ENCODE measurements around the gene SYCN. TPM values are rescaled to one million over a fixed set of nuclear protein-coding genes. Genes with fewer than 3 reads are reported as not detected.

Gene SYCN
- total and polyA plus RNA-seq, 2 of the 13 experiments (the other 11 are each of a cell fraction or from before 2014, with no cell fraction given), result not detected

DNA sequence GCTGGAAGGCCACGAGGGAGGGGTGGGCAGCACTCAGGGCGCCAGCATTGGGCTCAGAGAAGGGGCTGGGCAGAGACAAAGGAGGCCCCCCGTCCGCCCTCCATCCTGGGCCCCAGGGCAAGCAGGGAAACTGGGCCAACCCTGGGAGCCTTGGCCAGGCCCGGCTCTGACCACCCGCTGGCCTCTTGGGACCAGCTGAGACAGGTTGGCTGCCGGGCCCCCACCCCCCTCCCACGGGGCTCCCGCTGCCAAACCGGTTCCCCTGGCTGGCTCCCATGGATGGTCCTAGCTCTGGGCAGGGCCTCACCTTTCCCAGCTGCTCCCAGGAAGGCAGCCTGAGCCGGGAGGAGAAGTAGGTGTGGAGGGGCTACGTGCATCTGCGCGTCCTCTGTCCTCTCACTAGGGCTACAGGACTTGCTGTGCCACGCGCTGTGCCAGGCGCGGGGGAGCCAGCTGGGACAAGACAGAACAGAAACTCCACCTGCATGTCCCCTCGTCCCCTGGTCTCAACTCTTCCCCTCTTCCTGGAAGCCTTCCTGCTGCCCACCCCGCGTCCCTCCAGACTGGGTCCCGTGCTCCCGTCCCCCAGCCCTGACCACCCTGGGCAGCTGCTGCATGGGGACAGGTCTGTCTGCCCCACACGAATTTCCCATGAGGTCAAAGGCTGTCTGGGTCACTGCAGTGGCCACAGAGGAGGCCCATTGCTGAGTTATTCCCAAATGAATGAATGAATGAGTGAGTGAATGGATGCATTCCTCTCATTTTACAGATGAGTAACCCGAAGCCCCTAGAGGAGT, 36.4 kb downstream of the SYCN start:
- intact Hi-C loops (cut with micrococcal nuclease; ENCODE audit: unreplicated experiment) (no loop called here), in situ Hi-C loops (cut with HindIII; ENCODE audit: extremely low pct_ligation_motif_present, low pct_unique_long_range_greater_than_20kb) (no loop called here)
- no peak overlapping the region for H3K9ac ChIP-seq (ENCODE audit: insufficient read depth, low read depth, low read length)
- no peak overlapping the region; a peak in 1 of 6 replicates for H3K4me3 ChIP-seq (replicated peaks in 1 of 3; ENCODE audit: insufficient read depth in 1 of 3, low read depth in 2 of 3, low read length in 3 of 3)
- no peak overlapping the region for H2AFZ ChIP-seq (ENCODE audit: low read length)
- ChIA-PET POLR2A (no interaction called here), CTCF (ENCODE audit: low intra/inter-chr PET ratio, low total read pairs) (no interaction called here)
- no peaks in the 10 kb centered on the region for H3K9me3 ChIP-seq (ENCODE audit: low read length)
- 0 out of 2 replicates have a peak overlapping the region, but pooled peaks have one; percentile 65 for H3K4me2 ChIP-seq (ENCODE audit: low read depth, low read length)
- DNase-seq (ENCODE audit: low spot score) (no peak), FAIRE-seq (no peak), ATAC-seq (no peak)
- H3K27ac ChIP-seq (ENCODE audit: extremely low read length, insufficient read depth, low read length), result peak overlapping the region; percentile 20
- TF ChIP-seq ZFP36L2 (CRISPR knock-in tag; IDR thresholded peaks at IDR 0.05) (no peak), ZNF567 (CRISPR knock-in tag; IDR thresholded peaks at IDR 0.05; ENCODE audit: borderline replicate concordance) (0 out of 2 replicates have a peak, but pooled peaks have one; percentile 16), ZNF367 (CRISPR knock-in tag; IDR thresholded peaks at IDR 0.05; ENCODE audit: borderline replicate concordance) (no peak)
- peaks cover 8 to 20% of the 10 kb centered on the region in 2 experiments; a peak in 4 of 5 replicates for H3K36me3 ChIP-seq (replicated peaks in 1 of 2; ENCODE audit: control insufficient read depth in 1 of 2, insufficient read depth in 2 of 2, low read length in 2 of 2)
- peaks cover 5% of the 10 kb centered on the region for H3K79me2 ChIP-seq (ENCODE audit: insufficient read depth, low read length)
- no TSS peak for BruUV-seq (replicated peaks)
- no peaks in the 10 kb centered on the region; a peak in 1 of 5 replicates for H3K27me3 ChIP-seq (ENCODE audit: control insufficient read depth in 1 of 2, insufficient read depth in 2 of 2, low read length in 2 of 2)
- H4K20me1 ChIP-seq (ENCODE audit: insufficient read depth, low read length), result peaks cover 3% of the 10 kb centered on the region; the same call in 1 of the 2 replicates
- WGBS (ENCODE audit: low lambda C conversion rate), result 83% methylated on average over 8 of the region's 25 CpGs
- H3K4me1 ChIP-seq (ENCODE audit: insufficient read depth, low read length), result peaks cover 59% of the 10 kb centered on the region

DNA sequence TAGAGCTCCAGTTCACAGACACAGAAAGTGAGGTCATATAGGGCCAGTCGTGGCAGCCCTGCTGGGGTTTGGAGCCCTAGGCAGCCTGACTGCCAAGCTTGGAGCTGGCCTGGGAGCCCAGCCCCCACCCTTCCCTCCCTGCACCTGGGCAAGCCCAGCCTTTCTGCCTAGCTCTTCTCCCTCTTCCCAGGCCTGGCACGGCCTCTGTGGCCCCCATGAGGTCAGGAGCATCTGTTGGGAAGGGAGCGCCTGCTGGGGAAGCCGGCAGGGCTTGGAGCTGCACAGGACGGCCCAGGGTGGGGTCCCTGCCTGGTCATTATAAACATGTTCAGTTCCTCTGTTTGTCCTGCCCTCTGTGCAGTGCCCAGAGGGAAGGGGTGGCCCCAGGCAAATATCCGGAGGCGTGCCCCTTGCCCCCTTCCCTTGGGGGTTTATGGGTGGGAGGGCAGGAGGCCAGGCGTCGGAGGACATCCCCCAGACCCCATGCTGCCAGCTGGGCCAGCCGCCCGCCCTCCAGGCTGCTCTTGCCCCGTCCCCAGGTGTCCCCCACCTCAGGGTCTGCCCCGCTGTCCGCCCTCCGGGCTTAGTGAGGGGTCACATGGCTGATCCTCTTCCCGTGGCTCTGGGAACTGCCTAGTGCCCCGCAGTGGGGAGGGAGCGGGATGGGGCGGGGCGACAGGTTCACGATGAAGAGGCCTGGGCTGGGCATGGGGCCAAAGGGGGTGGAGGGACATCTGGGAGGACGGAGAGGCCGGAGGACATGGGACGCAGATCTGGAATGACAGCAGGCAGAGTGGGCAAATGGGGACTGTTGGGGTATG, 37.3 kb downstream of the SYCN start:
- Histone ChIP-seq H2AFZ (ENCODE audit: low read length) (no peak overlapping the region), H3K9ac (ENCODE audit: insufficient read depth, low read depth, low read length) (no peak overlapping the region; the same call in 1 of the 2 replicates), H4K20me1 (ENCODE audit: insufficient read depth, low read length) (peaks cover 4% of the 10 kb centered on the region; the same call in 1 of the 2 replicates), H3K27me3 (ENCODE audit: control insufficient read depth in 1 of 2, insufficient read depth in 2 of 2, low read length in 2 of 2) (no peaks in the 10 kb centered on the region; a peak in 1 of 5 replicates), H3K9me3 (ENCODE audit: low read length) (no peaks in the 10 kb centered on the region), H3K79me2 (ENCODE audit: insufficient read depth, low read length) (peaks cover 6% of the 10 kb centered on the region), H3K36me3 (replicated peaks in 1 of 2; ENCODE audit: control insufficient read depth in 1 of 2, insufficient read depth in 2 of 2, low read length in 2 of 2) (peaks cover 4 to 18% of the 10 kb centered on the region in 2 experiments; a peak in 4 of 5 replicates), H3K4me3 (replicated peaks in 1 of 3; ENCODE audit: insufficient read depth in 1 of 3, low read depth in 2 of 3, low read length in 3 of 3) (peak overlapping the region in 1 of 3 experiments; percentile 45; a peak in 3 of 6 replicates), H3K27ac (ENCODE audit: extremely low read length, insufficient read depth, low read length) (no peak overlapping the region), H3K4me2 (ENCODE audit: low read depth, low read length) (peak overlapping the region; percentile 65), H3K4me1 (ENCODE audit: insufficient read depth, low read length) (peaks cover 63% of the 10 kb centered on the region)
- FAIRE-seq (no peak), DNase-seq (ENCODE audit: low spot score) (peak; percentile 49), ATAC-seq (peak; percentile 61)
- CTCF ChIA-PET (ENCODE audit: low intra/inter-chr PET ratio, low total read pairs), result no interaction called here
- in situ Hi-C loops (cut with HindIII; ENCODE audit: extremely low pct_ligation_motif_present, low pct_unique_long_range_greater_than_20kb) (no loop called here), intact Hi-C loops (cut with micrococcal nuclease; ENCODE audit: unreplicated experiment) (no loop called here)
- no TSS peak for BruUV-seq (replicated peaks)
- WGBS (ENCODE audit: low lambda C conversion rate), result 50% methylated on average over 14 of the region's 24 CpGs
- POLR2A ChIA-PET, result interaction anchor here (1.1 kb wide), 1 partner anchor 40 kb away, joined by 4 read pairs; no protein-coding TSS in a partner anchor
- TF ChIP-seq ZIK1 (CRISPR knock-in tag; IDR thresholded peaks at IDR 0.05; ENCODE audit: borderline replicate concordance, low read depth) (no peak), SP5 (CRISPR knock-in tag; IDR thresholded peaks at IDR 0.05; ENCODE audit: borderline replicate concordance, low read depth) (peak; percentile 34; the same call in 1 of the 2 replicates), ZNF263 (CRISPR knock-in tag; IDR thresholded peaks at IDR 0.05) (peak; percentile 97), GABPA (IDR thresholded peaks at IDR 0.05; ENCODE audit: low read depth, low read length) (no peak), GABPA (CRISPR knock-in tag; IDR thresholded peaks at IDR 0.05; ENCODE audit: low read depth) (no peak), ZNF253 (CRISPR knock-in tag; IDR thresholded peaks at IDR 0.05; ENCODE audit: borderline replicate concordance) (no peak), PCBP2 (optimal IDR thresholded peaks at IDR 0.05; ENCODE audit: low read depth, low read length, poor library complexity, severe bottlenecking) (no peak)
- TF ChIP-seq, protein P1, sequence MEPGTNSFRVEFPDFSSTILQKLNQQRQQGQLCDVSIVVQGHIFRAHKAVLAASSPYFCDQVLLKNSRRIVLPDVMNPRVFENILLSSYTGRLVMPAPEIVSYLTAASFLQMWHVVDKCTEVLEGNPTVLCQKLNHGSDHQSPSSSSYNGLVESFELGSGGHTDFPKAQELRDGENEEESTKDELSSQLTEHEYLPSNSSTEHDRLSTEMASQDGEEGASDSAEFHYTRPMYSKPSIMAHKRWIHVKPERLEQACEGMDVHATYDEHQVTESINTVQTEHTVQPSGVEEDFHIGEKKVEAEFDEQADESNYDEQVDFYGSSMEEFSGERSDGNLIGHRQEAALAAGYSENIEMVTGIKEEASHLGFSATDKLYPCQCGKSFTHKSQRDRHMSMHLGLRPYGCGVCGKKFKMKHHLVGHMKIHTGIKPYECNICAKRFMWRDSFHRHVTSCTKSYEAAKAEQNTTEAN (CRISPR knock-in tag; conservative IDR thresholded peaks at IDR 0.05), result no peak
- TF ChIP-seq, protein P2, sequence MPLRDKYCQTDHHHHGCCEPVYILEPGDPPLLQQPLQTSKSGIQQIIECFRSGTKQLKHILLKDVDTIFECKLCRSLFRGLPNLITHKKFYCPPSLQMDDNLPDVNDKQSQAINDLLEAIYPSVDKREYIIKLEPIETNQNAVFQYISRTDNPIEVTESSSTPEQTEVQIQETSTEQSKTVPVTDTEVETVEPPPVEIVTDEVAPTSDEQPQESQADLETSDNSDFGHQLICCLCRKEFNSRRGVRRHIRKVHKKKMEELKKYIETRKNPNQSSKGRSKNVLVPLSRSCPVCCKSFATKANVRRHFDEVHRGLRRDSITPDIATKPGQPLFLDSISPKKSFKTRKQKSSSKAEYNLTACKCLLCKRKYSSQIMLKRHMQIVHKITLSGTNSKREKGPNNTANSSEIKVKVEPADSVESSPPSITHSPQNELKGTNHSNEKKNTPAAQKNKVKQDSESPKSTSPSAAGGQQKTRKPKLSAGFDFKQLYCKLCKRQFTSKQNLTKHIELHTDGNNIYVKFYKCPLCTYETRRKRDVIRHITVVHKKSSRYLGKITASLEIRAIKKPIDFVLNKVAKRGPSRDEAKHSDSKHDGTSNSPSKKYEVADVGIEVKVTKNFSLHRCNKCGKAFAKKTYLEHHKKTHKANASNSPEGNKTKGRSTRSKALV (CRISPR knock-in tag; IDR thresholded peaks at IDR 0.05), result no peak
